K562 (cell line): ENCODE data around the gene C1orf74. TPM values are rescaled to one million over a fixed set of nuclear protein-coding genes. Genes with fewer than 3 reads are reported as not detected.

Experiments used
- ADNP ChIP-seq: fragments of 200-800 bp; sonication (Bioruptor generic); IDR thresholded peaks from 2 replicates; pipeline ENCODE4 v1.6.1; 2016; ENCODE audit warnings: missing genetic modification characterization, missing compliant biosample characterization
- CBX3 ChIP-seq, 2 experiments: IDR thresholded peaks; 1 replicate in 1 of 2; 2 replicates in 1 of 2; pipeline ENCODE4 v1.6.1; 2012; ENCODE audit warnings: inconsistent platforms in 2 of 2, low read length in 2 of 2, borderline replicate concordance in 1 of 2, control low read depth in 1 of 2
- CEBPG ChIP-seq, 3 experiments: fragments of 200-800 bp in 1 of 3; sonication (Bioruptor generic) in 1 of 3; sonication (generic) in 1 of 3; formaldehyde crosslinking in 1 of 3; IDR thresholded peaks in 2 of 3; conservative IDR thresholded peaks in 1 of 3; 2 replicates each; pipeline versions ENCODE4 v1.6.1 to v1.8.0; 2016 to 2022; ENCODE audit warnings: missing compliant biosample characterization in 2 of 3, missing genetic modification characterization in 2 of 3, mild to moderate bottlenecking in 1 of 3, missing genetic modification reagents in 1 of 3
- CSDE1 ChIP-seq, 2 experiments: fragments of 450-650 bp; IDR thresholded peaks; 2 replicates each; pipeline ENCODE4 v1.6.1; 2016; ENCODE audit warnings: mild to moderate bottlenecking in 1 of 2
- ELF1 ChIP-seq: fragments of 200-800 bp; sonication (Bioruptor generic); IDR thresholded peaks from 2 replicates; pipeline ENCODE4 v1.6.1; 2016; ENCODE audit warnings: missing genetic modification characterization, missing compliant biosample characterization
- EP300 ChIP-seq: IDR thresholded peaks from 2 replicates; pipeline ENCODE4 v1.6.1; 2012; ENCODE audit warnings: low read length, improper control_type of control experiment
- ETV1 ChIP-seq: fragments of 450-650 bp; conservative IDR thresholded peaks from 2 replicates; pipeline ENCODE4 v1.6.1; 2016; ENCODE audit warnings: missing genetic modification characterization, control low read depth, low read depth, missing compliant biosample characterization
- FOS ChIP-seq: IDR thresholded peaks from 3 replicates; pipeline ENCODE4 v1.6.1; 2011; ENCODE audit not compliant: insufficient read length; ENCODE audit errors: extremely low read depth
- FOSL1 ChIP-seq: fragments of 200-800 bp; sonication (Bioruptor generic); conservative IDR thresholded peaks from 2 replicates; pipeline ENCODE4 v1.6.1; 2016; ENCODE audit warnings: missing genetic modification characterization, missing compliant biosample characterization
- FOXA3 ChIP-seq, 2 experiments: fragments of 450-650 bp in 1 of 2; sonication (generic) in 1 of 2; formaldehyde crosslinking; IDR thresholded peaks in 1 of 2; conservative IDR thresholded peaks in 1 of 2; 2 replicates each; pipeline versions ENCODE4 v1.4.0 to v1.8.0; 2020 to 2022; ENCODE audit warnings: mild to moderate bottlenecking in 2 of 2, missing genetic modification reagents in 1 of 2
- FOXK2 ChIP-seq, 2 experiments: fragments of 450-650 bp; IDR thresholded peaks in 1 of 2; conservative IDR thresholded peaks in 1 of 2; 2 replicates each; pipeline ENCODE4 v1.6.1; 2016; ENCODE audit warnings: low read depth in 2 of 2, mild to moderate bottlenecking in 1 of 2
- GTF2F1 ChIP-seq: IDR thresholded peaks from 2 replicates; pipeline ENCODE4 v1.6.1; 2011; ENCODE audit warnings: low read depth, low read length, improper control_type of control experiment
- HNRNPLL ChIP-seq: fragments of 200-400 bp; formaldehyde crosslinking; IDR thresholded peaks from 2 replicates; pipeline ENCODE4 v1.6.1; 2017; ENCODE audit warnings: low read length, low read depth, mild to moderate bottlenecking; ENCODE audit not compliant: poor library complexity, severe bottlenecking
- KDM5B ChIP-seq: fragments of 200-600 bp; sonication (generic); IDR thresholded peaks from 2 replicates; pipeline ENCODE4 v1.6.1; 2012; ENCODE audit warnings: low read depth, mild to moderate bottlenecking, moderate library complexity, low read length, control low read depth, inconsistent platforms; ENCODE audit not compliant: insufficient replicate concordance
- MAZ ChIP-seq, 2 experiments: fragments of 450-650 bp in 1 of 2; sonication (generic) in 1 of 2; formaldehyde crosslinking; IDR thresholded peaks in 1 of 2; conservative IDR thresholded peaks in 1 of 2; 2 replicates each; pipeline versions ENCODE4 v1.4.0 to v1.5.0; 2020; ENCODE audit warnings: mild to moderate bottlenecking in 1 of 2, missing genetic modification reagents in 1 of 2
- MBD2 ChIP-seq: sonication (generic); IDR thresholded peaks from 2 replicates; pipeline ENCODE4 v1.6.1; 2016; ENCODE audit warnings: low read depth, borderline replicate concordance
- MXD1 ChIP-seq: fragments of 250-450 bp; sonication (Bioruptor Pico); IDR thresholded peaks from 2 replicates; pipeline ENCODE4 v1.8.0; 2021; ENCODE audit warnings: borderline replicate concordance, mild to moderate bottlenecking, moderate library complexity; ENCODE audit not compliant: poor library complexity, severe bottlenecking
- NFRKB ChIP-seq: fragments of 450-650 bp; IDR thresholded peaks from 2 replicates; pipeline ENCODE4 v1.6.1; 2016; ENCODE audit warnings: low read depth
- SIN3A ChIP-seq, 2 experiments: fragments of 150-350 bp in 1 of 2; IDR thresholded peaks; 2 replicates each; pipeline ENCODE4 v1.6.1; 2011 to 2016; ENCODE audit warnings: borderline replicate concordance in 2 of 2, low read depth in 2 of 2, low read length in 2 of 2, mild to moderate bottlenecking in 2 of 2, moderate library complexity in 2 of 2; ENCODE audit not compliant: control insufficient read depth in 1 of 2
- SMARCE1 ChIP-seq: fragments of 450-650 bp; IDR thresholded peaks from 2 replicates; pipeline ENCODE4 v1.7.1; 2016; ENCODE audit warnings: mild to moderate bottlenecking
- TAL1 ChIP-seq: fragments of 450-650 bp; IDR thresholded peaks from 2 replicates; pipeline ENCODE4 v1.6.1; 2016; ENCODE audit warnings: mild to moderate bottlenecking
- TFAM ChIP-seq: fragments of 250-450 bp; sonication (Bioruptor Pico); conservative IDR thresholded peaks from 2 replicates; pipeline ENCODE4 v1.5.0; 2021; ENCODE audit warnings: mild to moderate bottlenecking, moderate library complexity
- TFE3 ChIP-seq: fragments of 450-650 bp; formaldehyde crosslinking; IDR thresholded peaks from 2 replicates; pipeline ENCODE4 v1.4.0; 2020; ENCODE audit warnings: mild to moderate bottlenecking, mixed read lengths
- ZNF561 ChIP-seq: fragments of 450-650 bp; formaldehyde crosslinking; conservative IDR thresholded peaks from 2 replicates; pipeline ENCODE4 v1.4.0; 2020; ENCODE audit warnings: mild to moderate bottlenecking, moderate library complexity
- polyA plus RNA-seq, 8 experiments: library from polyadenylated mRNA; depleted of rRNA in 4 of 8; stranded (reverse) in 5 of 8; unstranded in 3 of 8; fragments of >200 nt; fragmentation: Nextera tagmentation in 2 of 8; fragmentation: Illumina TruSeq in 1 of 8; extraction: Ambion mirVana in 2 of 8; extraction: Trizol in 1 of 8; gene quantifications; 2 replicates each; pipeline versions ENCODE4 v1.2.1 to v1.2.3, GENCODE V29; 2011 to 2014; ENCODE audit warnings: inconsistent platforms in 1 of 8, missing spikeins in 1 of 8
- total RNA-seq, 7 experiments: library from RNA; depleted of rRNA in 6 of 7; stranded (reverse); fragments of >200 nt in 6 of 7; fragmentation: Illumina TruSeq in 2 of 7; extraction: Trizol in 2 of 7; gene quantifications; 2 replicates each; pipeline versions ENCODE4 v1.2.1 to v1.2.3, GENCODE V29; 2011 to 2021; ENCODE audit warnings: low replicate concordance in 1 of 7

C1orf74 gene
- total and polyA plus RNA-seq, 9 of the 15 experiments (the other 6 are each of a cell fraction or from before 2014, with no cell fraction given), result 4.0 to 7.6 (median 5.7) TPM

- TF ChIP-seq MAZ (CRISPR knock-in tag; conservative IDR thresholded peaks at IDR 0.05 in 1 of 2, IDR thresholded peaks at IDR 0.05 in 1 of 2), result 0 out of 4 replicates have a peak, but pooled peaks of 1 of the 2 experiments have one; percentile 23
- TF ChIP-seq FOS, result no peak
- no peak for TF ChIP-seq NFRKB
- no peak for TF ChIP-seq ETV1 (tag)
- TF ChIP-seq FOXA3 (CRISPR knock-in tag; conservative IDR thresholded peaks at IDR 0.05 in 1 of 2, IDR thresholded peaks at IDR 0.05 in 1 of 2), result peak; percentile 63 to 71; a peak in 3 of 4 replicates
- no peak for TF ChIP-seq ADNP (tag)
- TF ChIP-seq TFAM (CRISPR knock-in tag), result no peak
- TF ChIP-seq KDM5B, result no peak
- no peak for TF ChIP-seq HNRNPLL
- TF ChIP-seq CEBPG (CRISPR knock-in tag; IDR thresholded peaks at IDR 0.05), result peak; percentile 40; the same call in 1 of the 2 replicates
- peak in 1 of 2 experiments; percentile 59; a peak in 1 of 4 replicates for TF ChIP-seq CEBPG (tag; conservative IDR thresholded peaks at IDR 0.05 in 1 of 2, IDR thresholded peaks at IDR 0.05 in 1 of 2)
- TF ChIP-seq CBX3 (IDR thresholded peaks at IDR 0.05; ENCODE audit: borderline replicate concordance in 1 of 2, low read length in 2 of 2), result no peak
- TF ChIP-seq MBD2, result no peak
- no peak for TF ChIP-seq TFE3 (CRISPR knock-in tag)
- TF ChIP-seq EP300, result 0 out of 2 replicates have a peak, but pooled peaks have one; percentile 22
- TF ChIP-seq ELF1 (tag), result no peak
- TF ChIP-seq GTF2F1, result no peak
- TF ChIP-seq FOSL1 (tag), result peak; percentile 52; the same call in 1 of the 2 replicates
- TF ChIP-seq MXD1 (CRISPR knock-in tag), result no peak
- TF ChIP-seq FOXK2 (conservative IDR thresholded peaks at IDR 0.05 in 1 of 2, IDR thresholded peaks at IDR 0.05 in 1 of 2; ENCODE audit: low read depth in 2 of 2), result no peak
- no peak for TF ChIP-seq SIN3A (IDR thresholded peaks at IDR 0.05; ENCODE audit: borderline replicate concordance in 2 of 2, control insufficient read depth in 1 of 2, low read depth in 2 of 2, low read length in 2 of 2)
- TF ChIP-seq SMARCE1, result peak; percentile 67; the same call in 1 of the 2 replicates
- TF ChIP-seq CSDE1 (IDR thresholded peaks at IDR 0.05), result no peak
- TF ChIP-seq ZNF561, result no peak
- TF ChIP-seq TAL1, result peak; percentile 41; the same call in 1 of the 2 replicates
Measured at GRCh38 chr1:209825591-209826434, 41.5 kb upstream of the C1orf74 start (continued).
